ENCODE results near the gene POLE.
"Not testable (repeated sequence)": the region's sequence is repeated elsewhere in the genome, so short reads cannot be mapped to it uniquely, and the experiment has no call there.

DNA sequence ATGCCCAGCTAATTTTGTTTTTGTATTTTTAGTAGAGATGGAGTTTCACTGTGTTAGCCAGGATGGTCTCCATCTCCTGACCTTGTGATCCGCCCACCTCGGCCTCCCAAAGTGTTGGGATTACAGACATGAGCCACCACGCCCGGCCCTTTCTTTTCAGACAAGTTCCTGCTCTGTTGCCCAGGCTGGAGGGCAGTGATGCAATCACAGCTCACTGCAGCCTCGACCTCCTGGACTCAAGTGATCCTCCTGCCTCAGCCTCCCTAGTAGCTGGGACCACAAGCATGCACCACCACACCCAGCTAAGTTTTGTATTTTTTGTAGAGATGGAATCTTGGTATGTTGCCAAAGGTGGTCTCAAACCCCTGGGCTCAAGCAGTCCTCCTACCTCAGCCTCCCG lies 87.6 kb downstream of the POLE start:
- TF ChIP-seq, protein P1, sequence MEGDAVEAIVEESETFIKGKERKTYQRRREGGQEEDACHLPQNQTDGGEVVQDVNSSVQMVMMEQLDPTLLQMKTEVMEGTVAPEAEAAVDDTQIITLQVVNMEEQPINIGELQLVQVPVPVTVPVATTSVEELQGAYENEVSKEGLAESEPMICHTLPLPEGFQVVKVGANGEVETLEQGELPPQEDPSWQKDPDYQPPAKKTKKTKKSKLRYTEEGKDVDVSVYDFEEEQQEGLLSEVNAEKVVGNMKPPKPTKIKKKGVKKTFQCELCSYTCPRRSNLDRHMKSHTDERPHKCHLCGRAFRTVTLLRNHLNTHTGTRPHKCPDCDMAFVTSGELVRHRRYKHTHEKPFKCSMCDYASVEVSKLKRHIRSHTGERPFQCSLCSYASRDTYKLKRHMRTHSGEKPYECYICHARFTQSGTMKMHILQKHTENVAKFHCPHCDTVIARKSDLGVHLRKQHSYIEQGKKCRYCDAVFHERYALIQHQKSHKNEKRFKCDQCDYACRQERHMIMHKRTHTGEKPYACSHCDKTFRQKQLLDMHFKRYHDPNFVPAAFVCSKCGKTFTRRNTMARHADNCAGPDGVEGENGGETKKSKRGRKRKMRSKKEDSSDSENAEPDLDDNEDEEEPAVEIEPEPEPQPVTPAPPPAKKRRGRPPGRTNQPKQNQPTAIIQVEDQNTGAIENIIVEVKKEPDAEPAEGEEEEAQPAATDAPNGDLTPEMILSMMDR (conservative IDR thresholded peaks at IDR 0.05; ENCODE audit: low read length) = not testable (repeated sequence)
- not testable (repeated sequence) for TF ChIP-seq EZH2phosphoT487 (IDR thresholded peaks at IDR 0.05; ENCODE audit: borderline replicate concordance)
